Peyer's patch (tissue), 4 donors: ENCODE measurements around the gene MYO7A.

Experiments used
- POLR2A ChIP-seq, 2 donors: fragments of 450-650 bp; IDR thresholded peaks; one replicate each; pipeline ENCODE4 v1.5.1; 2017; ENCODE audit warnings: antibody characterized with exemption in 2 of 2, mild to moderate bottlenecking in 2 of 2, moderate library complexity in 2 of 2
- TF ChIP-seq, protein P1 (sequence below), 6 experiments: fragments of 450-650 bp in 4 of 6; fragments of 200-600 bp in 2 of 6; sonication (generic) in 1 of 6; IDR thresholded peaks; one replicate each; pipeline ENCODE4 v1.5.1; 2017 to 2019; ENCODE audit warnings: antibody characterized with exemption in 6 of 6, mild to moderate bottlenecking in 3 of 6, moderate library complexity in 1 of 6

DNA sequence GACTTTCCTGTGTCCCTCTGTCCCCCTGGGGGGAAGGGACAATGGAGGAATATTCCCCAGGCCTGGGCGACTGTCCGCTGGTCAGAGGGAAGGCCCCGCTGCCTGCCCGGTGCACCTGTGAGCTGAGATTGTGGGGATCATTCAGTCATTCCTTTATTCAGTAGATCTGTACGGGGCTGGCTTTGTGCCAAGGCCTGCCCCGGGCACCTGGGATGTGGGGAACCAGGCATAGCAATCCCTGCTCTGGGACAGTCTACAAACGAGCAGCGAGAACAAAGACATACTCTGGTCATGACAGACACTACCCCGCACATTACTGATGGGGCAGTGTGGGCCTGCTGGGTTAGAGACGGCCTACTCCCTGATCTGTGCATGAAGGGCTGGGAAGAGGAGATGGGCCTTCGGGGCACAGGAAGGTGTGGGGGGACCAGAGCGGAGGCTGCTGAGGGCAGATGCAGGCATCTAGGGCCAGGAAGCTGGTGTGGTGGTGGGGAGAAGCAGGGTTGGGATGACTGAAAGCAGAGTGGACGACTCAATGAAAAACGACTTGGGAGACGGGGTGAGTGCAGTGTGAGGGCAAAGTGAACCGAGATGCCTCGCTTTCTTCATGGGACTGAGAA, 1.8 kb upstream of the MYO7A start:
- TF ChIP-seq, protein P1, sequence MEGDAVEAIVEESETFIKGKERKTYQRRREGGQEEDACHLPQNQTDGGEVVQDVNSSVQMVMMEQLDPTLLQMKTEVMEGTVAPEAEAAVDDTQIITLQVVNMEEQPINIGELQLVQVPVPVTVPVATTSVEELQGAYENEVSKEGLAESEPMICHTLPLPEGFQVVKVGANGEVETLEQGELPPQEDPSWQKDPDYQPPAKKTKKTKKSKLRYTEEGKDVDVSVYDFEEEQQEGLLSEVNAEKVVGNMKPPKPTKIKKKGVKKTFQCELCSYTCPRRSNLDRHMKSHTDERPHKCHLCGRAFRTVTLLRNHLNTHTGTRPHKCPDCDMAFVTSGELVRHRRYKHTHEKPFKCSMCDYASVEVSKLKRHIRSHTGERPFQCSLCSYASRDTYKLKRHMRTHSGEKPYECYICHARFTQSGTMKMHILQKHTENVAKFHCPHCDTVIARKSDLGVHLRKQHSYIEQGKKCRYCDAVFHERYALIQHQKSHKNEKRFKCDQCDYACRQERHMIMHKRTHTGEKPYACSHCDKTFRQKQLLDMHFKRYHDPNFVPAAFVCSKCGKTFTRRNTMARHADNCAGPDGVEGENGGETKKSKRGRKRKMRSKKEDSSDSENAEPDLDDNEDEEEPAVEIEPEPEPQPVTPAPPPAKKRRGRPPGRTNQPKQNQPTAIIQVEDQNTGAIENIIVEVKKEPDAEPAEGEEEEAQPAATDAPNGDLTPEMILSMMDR (IDR thresholded peaks at IDR 0.05) = no peak
- TF ChIP-seq POLR2A (IDR thresholded peaks at IDR 0.05) = no peak
